Regular cardiac myocyte (primary cell): Measurements from ENCODE around the gene PABPC1L2B. TPM values are rescaled to one million over a fixed set of nuclear protein-coding genes. Genes with fewer than 3 reads are reported as not detected.

ENCODE experiments used
- total RNA-seq: library from RNA; depleted of rRNA; stranded (reverse); fragments of >200 nt; gene quantifications from 2 replicates; pipeline ENCODE4 v1.2.3, GENCODE V29; 2014

PABPC1L2B gene
- total RNA-seq: not detected in 2 replicates

DNA sequence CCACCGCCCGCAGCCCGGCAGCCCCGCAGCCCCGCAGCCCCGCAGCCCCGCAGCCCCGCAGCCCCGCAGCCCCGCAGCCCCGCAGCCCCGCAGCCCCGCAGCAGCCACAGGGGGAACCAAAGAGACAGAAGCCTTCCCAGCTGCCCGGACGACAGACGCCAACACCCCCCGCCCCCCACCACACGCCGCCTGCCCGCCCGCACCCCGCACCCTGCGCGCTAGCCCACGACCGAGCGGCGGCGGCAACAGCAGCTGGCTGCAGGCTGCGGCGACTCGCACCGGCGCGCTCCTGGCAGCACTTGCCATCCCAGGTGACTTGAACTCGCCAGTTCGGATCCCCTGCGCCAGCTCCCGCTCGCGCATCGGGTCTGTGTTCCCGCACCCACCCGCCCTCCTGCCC, at the start of gene PABPC1L2B:
TSS of gene PABPC1L2B (plus strand) at position 207 of the 400 bp plus-strand sequence. CDS start 704 bp downstream, outside the sequence.

Other genes starting within 250 kb of the PABPC1L2B start
- not detected in 2 replicates for gene DMRTC1B, start 226.0 kb upstream of the PABPC1L2B start, total RNA-seq
- not detected in 2 replicates for gene FAM236B, start 220.3 kb upstream of the PABPC1L2B start, total RNA-seq
- gene FAM236D, start 194.7 kb upstream of the PABPC1L2B start, total RNA-seq: not detected in 2 replicates
- not detected in 2 replicates for gene FAM236C, start 90.3 kb upstream of the PABPC1L2B start, total RNA-seq
- not detected in 2 replicates for gene FAM236A, start 64.7 kb upstream of the PABPC1L2B start, total RNA-seq
- not detected in 2 replicates for gene DMRTC1, start 59.1 kb upstream of the PABPC1L2B start, total RNA-seq
- not detected in 2 replicates for gene PABPC1L2A, start 76.6 kb downstream of the PABPC1L2B start, total RNA-seq
- 2.3 and 2.8 TPM in 2 replicates for gene NAP1L2, start 211.9 kb downstream of the PABPC1L2B start, total RNA-seq